ENCODE results near the gene AUTS2.
"Not testable (repeated sequence)": the region's sequence is repeated elsewhere in the genome, so short reads cannot be mapped to it uniquely, and the experiment has no call there.

The AUTS2 gene

GRCh38 chr7:70263471-70264255 lies 665.4 kb downstream of the AUTS2 start:
- no peak for DNase-seq (ENCODE audit: low spot score)

- DNase-seq (ENCODE audit: low spot score): no peak
These were observed 667.9 kb downstream of the AUTS2 start for GRCh38 chr7:70266186-70266585.

- no peak for DNase-seq (ENCODE audit: low spot score)
These were observed 669.3 kb downstream of the AUTS2 start for GRCh38 chr7:70267381-70268120.

- no peak for DNase-seq (ENCODE audit: low spot score)
These were observed 669.9 kb downstream of the AUTS2 start for GRCh38 chr7:70268179-70268578.

GRCh38 chr7:70270149-70270548 lies 671.9 kb downstream of the AUTS2 start:
- no peak for DNase-seq (ENCODE audit: low spot score)

- DNase-seq (ENCODE audit: low spot score): peak; percentile 1
These were observed 673.4 kb downstream of the AUTS2 start for GRCh38 chr7:70271617-70272081.

DNA sequence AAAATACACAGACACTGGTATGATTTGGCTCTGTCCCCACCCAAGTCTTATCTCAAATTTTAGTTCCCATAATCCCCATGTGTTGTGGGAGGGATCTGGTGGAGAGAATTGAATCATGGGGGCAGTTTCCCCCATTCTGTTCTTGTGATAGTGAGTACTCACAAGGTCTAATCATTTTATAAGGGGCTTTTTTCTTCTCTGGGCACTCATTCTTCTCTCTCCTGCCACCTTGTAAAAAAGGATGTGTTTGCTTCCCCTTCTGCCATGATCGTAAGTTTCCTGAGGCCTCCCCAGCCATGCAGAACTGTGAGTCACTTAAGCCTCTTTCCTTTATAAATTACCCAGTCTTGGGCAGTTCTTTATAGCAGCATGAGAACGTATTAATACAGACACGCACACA lies 677.3 kb downstream of the AUTS2 start:
- DNase-seq (ENCODE audit: low spot score): not testable (repeated sequence)

- DNase-seq (ENCODE audit: low spot score): no peak
These were observed 686.9 kb downstream of the AUTS2 start for GRCh38 chr7:70285187-70285586.

DNA sequence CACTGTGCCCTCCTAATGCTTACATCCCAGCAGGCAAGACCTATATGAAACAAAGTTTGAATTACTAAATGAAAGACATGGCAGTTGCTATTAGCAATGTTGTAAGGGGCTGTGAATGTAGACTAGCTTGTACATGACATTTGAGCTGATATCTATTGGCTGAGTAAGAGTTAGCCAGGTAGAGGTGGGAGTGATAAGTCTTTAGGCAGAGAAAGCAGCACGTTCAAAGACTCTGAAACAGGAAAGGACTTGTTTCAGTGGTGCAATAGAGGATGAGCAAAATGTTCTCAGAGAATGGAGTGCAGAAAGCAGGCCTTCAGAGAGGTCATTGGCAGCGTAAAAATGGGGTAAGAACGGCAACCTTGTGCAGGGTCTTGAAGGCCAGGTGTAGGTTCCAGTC lies 687.6 kb downstream of the AUTS2 start:
- DNase-seq (ENCODE audit: low spot score): no peak

- DNase-seq (ENCODE audit: low spot score): peak; percentile 1
These were observed 690.6 kb downstream of the AUTS2 start for GRCh38 chr7:70288781-70289456.

GRCh38 chr7:70292716-70293115 lies 694.4 kb downstream of the AUTS2 start:
- no peak for DNase-seq (ENCODE audit: low spot score)

DNA sequence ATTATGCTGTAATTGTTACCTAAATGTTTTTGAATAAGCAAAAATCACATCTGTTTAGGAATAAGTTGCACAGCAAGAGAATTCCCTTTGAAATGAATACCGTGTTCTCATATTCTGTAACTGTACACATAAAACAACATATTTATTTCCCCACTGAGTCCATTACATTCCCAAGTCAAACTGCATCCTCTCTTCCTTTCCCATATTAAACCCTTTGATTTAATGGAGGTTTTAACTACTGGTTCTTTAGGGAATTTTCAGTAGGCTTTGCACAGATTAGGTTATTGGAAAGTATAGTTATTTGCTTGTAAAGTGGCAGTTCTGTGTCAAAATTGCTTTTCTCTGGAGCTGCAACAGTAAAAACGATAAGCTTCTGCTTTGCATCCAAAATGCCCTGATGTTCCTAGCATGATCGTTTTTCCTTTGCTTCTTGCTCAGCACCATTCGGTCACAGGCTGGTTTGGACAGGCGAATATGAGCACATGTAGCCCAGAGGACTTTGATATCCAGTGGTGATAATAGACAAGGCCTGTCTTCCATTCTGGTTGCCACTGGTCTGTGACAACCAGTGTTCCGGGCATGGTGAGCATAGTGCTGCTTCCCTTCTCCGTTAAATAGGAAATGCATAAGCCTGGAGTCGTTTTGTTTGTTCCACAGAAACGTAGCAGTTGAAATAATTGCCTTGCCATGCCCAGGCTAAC lies 696.1 kb downstream of the AUTS2 start:
- no peak for DNase-seq (ENCODE audit: low spot score)

GRCh38 chr7:70298780-70299471 lies 700.7 kb downstream of the AUTS2 start:
- no peak for DNase-seq (ENCODE audit: low spot score)

DNA sequence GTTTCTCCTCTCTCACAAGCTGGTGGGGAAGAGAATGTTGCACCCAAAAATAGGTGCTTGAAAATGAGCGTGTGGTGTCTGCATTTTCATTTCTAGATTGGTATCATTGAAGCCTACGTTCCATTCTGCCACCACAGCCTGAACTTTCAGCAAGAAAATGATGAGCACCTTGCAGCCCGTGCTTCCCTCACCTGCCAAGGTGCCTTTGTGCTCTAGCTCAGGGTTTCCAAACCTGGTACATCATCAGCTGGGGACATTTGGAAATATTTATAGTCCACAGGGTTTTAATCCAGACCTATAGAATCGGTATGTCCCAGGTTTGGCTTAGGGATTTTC lies 701.2 kb downstream of the AUTS2 start:
- no peak for DNase-seq (ENCODE audit: low spot score)

- no peak for DNase-seq (ENCODE audit: low spot score)
These were observed 703.5 kb downstream of the AUTS2 start for GRCh38 chr7:70301673-70302185.

DNA sequence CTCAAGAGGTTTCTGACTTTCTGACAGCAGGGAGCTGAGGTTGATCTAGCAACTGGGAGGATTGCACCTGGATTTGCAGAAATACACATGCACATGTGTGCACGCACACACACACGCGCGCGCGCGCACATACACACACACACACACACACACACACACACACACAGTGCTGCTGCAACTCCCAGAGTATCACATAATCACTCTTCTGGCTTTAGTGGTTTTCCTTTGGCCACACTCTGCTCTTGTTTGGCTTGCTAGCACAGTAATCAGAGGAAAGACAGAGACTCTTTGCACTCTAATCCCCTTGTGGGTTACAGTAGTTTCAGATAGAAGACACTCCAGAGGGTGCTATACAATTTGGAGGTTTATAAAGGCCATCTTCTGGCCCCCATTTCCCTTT lies 705.0 kb downstream of the AUTS2 start:
- DNase-seq (ENCODE audit: low spot score): no peak

GRCh38 chr7:70303780-70304179 lies 705.5 kb downstream of the AUTS2 start:
- DNase-seq (ENCODE audit: low spot score): no peak

DNA sequence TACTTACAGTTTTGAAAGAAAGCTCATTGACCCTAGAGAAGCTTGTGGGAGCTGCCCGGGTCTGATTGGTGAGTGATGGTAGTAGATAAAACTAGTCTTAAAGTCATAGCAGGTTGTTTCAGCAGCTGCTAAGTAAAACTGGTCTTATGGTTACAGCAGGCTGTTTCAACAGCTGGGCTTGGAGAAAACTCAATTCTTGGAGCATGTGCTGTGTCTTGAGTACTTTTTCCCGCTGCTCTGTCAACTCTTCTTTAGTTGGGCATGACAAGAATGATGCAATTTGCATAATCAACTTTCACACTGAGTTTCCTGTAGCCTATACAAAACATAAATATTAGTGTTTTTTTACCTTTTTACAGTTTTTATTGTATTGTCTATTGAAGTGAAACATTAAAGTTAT lies 707.9 kb downstream of the AUTS2 start:
- no peak for DNase-seq (ENCODE audit: low spot score)

DNA sequence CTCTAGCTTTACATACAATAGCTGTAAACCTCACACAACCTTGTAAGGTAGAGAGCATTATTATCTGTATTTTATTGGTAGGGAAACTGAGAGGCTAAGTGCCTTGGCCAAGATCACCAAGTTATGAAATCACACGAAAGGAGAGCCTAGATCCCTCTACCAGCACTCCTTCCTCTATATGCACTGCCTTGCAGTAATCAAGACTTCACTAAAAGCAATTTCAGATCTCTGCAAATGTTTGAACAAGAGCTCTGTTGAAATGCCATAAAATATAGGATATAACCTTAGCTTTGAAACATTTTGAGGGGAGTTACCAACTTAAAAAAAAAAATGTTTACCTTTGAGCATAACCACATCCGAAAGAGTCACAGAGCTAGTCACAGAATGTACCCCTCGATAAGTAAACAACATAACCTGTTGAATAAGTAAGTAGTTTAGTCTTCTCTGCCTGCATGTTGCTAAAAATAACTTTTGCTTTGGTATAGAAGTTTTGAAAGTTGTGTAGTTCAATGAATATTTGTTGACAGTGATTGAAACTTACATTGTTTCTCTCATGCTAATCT lies 709.4 kb downstream of the AUTS2 start:
- DNase-seq (ENCODE audit: low spot score): no peak

DNA sequence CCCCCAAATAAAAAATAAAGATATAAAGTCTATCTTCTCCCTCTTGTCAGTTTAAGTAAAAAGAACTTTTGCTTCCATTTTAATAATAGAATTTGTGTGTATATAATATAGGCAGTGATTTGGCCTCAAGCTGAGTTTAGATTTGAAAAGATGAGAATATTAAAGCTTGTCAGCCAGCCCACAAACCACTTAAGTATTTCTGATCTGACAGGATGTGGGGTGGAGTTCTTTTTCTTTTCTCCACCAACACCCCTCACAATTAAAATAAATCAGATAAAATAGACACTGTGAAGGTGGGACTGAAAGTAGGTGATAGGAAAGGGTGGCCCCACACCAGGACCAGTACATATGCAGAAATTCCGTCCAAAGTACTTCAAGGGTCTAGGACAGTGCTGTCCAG lies 714.1 kb downstream of the AUTS2 start:
- no peak for DNase-seq (ENCODE audit: low spot score)

GRCh38 chr7:70313271-70313670 lies 715.0 kb downstream of the AUTS2 start:
- no peak for DNase-seq (ENCODE audit: low spot score)
